ENCODE measurements around the gene SCAPER.

The SCAPER gene

GRCh38 chr15:76467136-76467535, 438.0 kb downstream of the SCAPER start:
- no peak for TF ChIP-seq CTCF (IDR thresholded peaks at IDR 0.05)

- no peak for TF ChIP-seq CTCF (IDR thresholded peaks at IDR 0.05)
Observed at GRCh38 chr15:76465728-76466127, 439.4 kb downstream of the SCAPER start.

- no peak for TF ChIP-seq CTCF (IDR thresholded peaks at IDR 0.05)
Observed at GRCh38 chr15:76464247-76464646, 440.9 kb downstream of the SCAPER start.

- no peak for TF ChIP-seq CTCF (IDR thresholded peaks at IDR 0.05)
Observed at GRCh38 chr15:76460871-76461270, 444.3 kb downstream of the SCAPER start.

- no peak for TF ChIP-seq CTCF (IDR thresholded peaks at IDR 0.05)
Observed at GRCh38 chr15:76460347-76460746, 444.8 kb downstream of the SCAPER start.

GRCh38 chr15:76451540-76451939, 453.6 kb downstream of the SCAPER start:
- no peak for TF ChIP-seq CTCF (IDR thresholded peaks at IDR 0.05)

- no peak for TF ChIP-seq CTCF (IDR thresholded peaks at IDR 0.05)
Observed at GRCh38 chr15:76449455-76449854, 455.7 kb downstream of the SCAPER start.

- TF ChIP-seq CTCF (IDR thresholded peaks at IDR 0.05), result no peak
Observed at GRCh38 chr15:76448755-76449154, 456.4 kb downstream of the SCAPER start.

Data from LNCAP (cell line).